Erythroblast (primary cell): ENCODE results near the gene SERPINB11.

Experiments used
- GATA1 ChIP-seq: IDR thresholded peaks from 2 replicates; pipeline ENCODE4 v1.6.1; 2011; ENCODE audit warnings: low read depth, mild to moderate bottlenecking, control low read depth, low read length, moderate library complexity
- POLR2A ChIP-seq: IDR thresholded peaks from 2 replicates; pipeline ENCODE4 v1.6.1; 2011; ENCODE audit warnings: mild to moderate bottlenecking, low read length

DNA sequence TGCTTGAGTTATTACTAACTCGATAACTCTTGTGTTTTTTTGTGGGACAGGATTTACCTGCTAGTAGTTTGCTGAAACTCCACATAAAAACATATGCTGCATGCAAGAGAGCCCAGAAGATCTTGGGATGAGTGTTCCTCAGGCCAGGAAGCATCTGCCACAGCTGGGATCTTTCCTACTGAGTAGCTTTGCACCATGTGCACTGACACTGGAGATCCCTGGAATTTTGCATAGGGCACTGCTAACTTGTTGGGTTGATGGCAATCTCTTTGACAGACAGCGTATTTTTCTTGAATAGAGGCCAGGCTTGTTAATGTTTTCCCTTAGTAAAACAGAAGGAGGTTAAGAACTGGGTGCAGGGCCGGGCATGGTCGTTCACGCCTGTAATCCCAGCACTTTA lies 808 bp upstream of the SERPINB11 start:
- TF ChIP-seq POLR2A (no peak), GATA1 (no peak)
